Activated naive CD8-positive, alpha-beta T cell (primary cell): Measurements from ENCODE around the gene MFN2.

Experiments used
- H3K27ac Mint-ChIP-seq: one replicate; pipeline ENCODE4 v1.8.0; 2021; ENCODE audit warnings: mixed read lengths
- H3K27me3 Mint-ChIP-seq: one replicate; pipeline ENCODE4 v1.8.0; 2021; ENCODE audit warnings: mixed read lengths
- H3K36me3 Mint-ChIP-seq: one replicate; pipeline ENCODE4 v1.8.0; 2021; ENCODE audit warnings: mixed read lengths
- H3K4me1 Mint-ChIP-seq: one replicate; pipeline ENCODE4 v1.8.0; 2021; ENCODE audit warnings: low read depth, mixed read lengths
- H3K4me3 Mint-ChIP-seq: one replicate; pipeline ENCODE4 v1.8.0; 2021; ENCODE audit warnings: mild to moderate bottlenecking, mixed read lengths
- H3K9me3 Mint-ChIP-seq: one replicate; pipeline ENCODE4 v1.8.0; 2021; ENCODE audit warnings: low read depth, mixed read lengths

Gene MFN2

DNA sequence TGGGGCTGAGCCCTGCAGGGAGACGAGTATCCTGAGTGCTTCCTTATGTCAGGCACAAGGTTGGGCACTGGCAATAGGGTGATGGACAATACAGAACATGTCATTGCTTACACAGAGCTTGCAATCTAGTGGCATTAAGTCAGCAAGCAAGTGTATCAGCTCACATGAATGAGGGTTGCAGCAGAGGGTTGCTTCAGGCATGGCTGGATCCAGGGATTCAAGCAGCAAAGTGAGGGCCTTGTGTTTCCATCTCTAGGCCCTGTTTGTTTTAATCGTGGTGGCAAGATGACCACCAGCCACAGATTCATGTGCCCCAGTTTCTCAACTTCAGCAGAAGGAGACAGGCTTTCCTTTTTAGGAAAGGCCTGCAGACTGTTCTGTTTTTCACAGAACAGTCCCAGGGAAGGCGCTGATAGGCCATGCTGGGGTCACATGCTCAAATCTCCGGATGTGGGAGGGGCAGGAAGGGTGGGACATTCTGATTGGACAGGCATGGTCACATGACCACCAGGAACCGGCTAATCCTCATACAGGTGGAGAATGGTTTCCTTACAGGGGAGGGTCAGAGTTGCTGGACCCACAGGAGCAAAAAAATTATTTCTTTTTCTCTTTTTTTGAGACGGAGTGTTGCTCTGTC lies 31.3 kb upstream of the MFN2 start:
- Mint-ChIP-seq H3K36me3 (peaks cover 2% of the 10 kb centered on the region), H3K4me1 (no peaks in the 10 kb centered on the region), H3K4me3 (no peak overlapping the region), H3K9me3 (no peaks in the 10 kb centered on the region), H3K27me3 (no peaks in the 10 kb centered on the region), H3K27ac (no peak overlapping the region)

DNA sequence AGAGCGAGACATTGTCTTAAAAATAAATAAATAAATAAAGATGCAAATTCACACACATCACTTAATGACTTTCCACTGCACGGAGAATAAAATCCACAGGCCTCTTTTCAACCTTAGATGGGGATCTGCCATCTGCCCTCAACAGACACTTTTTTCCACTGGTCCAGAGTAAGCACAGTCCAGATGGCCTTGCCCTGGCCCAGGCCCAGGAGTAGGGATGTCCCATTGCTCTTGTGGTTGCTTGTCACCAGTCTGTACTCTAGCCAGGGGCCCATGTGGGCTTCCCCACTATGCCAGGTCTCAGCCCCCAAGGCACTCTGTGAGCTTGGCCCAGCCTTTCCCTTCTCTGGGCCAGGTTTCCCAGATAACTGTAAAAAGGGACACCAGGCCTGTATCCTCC lies 28.3 kb upstream of the MFN2 start:
- Mint-ChIP-seq H3K9me3 (no peaks in the 10 kb centered on the region), H3K27ac (no peak overlapping the region), H3K27me3 (no peaks in the 10 kb centered on the region)

DNA sequence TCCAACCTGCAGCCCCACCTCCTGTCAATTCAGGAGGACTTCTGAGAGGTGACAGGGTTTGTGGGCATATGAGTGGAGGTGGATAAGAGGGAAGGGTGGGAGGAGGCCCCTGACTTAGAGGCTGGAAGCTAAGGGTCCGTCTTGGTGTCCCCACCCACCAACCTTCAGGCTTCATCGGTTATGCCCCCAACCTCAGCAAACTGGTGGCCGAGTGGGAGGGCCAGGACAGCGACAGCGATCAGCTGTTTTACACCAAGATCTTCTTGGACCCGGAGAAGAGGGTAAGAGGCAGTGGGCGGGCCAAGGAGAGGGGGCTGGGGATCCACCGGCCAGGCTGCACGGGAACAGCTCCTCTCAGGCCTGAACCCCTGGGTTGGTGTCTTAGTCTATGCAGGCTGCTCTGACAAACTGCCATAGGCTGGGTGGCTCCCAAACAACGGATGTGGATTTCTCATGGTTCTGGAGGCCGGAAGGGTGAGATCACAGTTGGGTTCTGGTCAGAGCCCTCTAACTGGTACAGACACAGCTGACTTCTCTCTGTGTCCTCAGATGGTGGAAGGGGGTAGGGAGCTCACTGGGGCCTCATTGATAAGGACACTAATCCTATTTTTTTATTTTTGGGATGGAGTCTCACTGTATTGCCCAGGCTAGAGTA lies 27.7 kb upstream of the MFN2 start:
- Mint-ChIP-seq H3K27ac (no peak overlapping the region), H3K27me3 (no peaks in the 10 kb centered on the region), H3K4me1 (no peaks in the 10 kb centered on the region), H3K36me3 (peaks cover 6% of the 10 kb centered on the region), H3K4me3 (no peak overlapping the region), H3K9me3 (no peaks in the 10 kb centered on the region)

More for the DNA sequence above, 28.3 kb upstream of the MFN2 start:
- H3K36me3 Mint-ChIP-seq, result peaks cover 2% of the 10 kb centered on the region
- no peaks in the 10 kb centered on the region for H3K4me1 Mint-ChIP-seq
- no peak overlapping the region for H3K4me3 Mint-ChIP-seq

DNA sequence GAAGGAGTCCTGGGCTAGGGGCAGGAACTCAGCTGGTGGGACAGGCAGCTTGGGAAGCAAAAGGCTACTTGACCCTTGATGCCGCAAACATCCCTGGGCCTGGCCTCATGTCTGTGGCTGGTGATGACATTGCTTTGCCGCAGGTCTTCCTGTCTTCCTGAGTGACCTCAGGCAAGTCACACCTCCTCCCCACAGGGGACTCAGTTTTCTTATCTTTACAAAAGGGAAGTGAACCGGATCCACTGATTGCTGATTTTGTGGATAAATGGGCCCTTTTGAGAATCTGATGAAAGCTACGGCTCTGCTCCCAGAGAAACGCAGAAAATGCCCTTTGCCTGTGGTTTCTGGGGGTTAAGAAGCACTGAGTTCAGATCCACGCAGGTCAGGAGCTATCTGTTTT lies 25.0 kb upstream of the MFN2 start:
- Mint-ChIP-seq H3K4me3 (no peak overlapping the region), H3K9me3 (no peaks in the 10 kb centered on the region), H3K27ac (no peak overlapping the region), H3K27me3 (no peaks in the 10 kb centered on the region), H3K4me1 (no peaks in the 10 kb centered on the region), H3K36me3 (peaks cover 4% of the 10 kb centered on the region)

DNA sequence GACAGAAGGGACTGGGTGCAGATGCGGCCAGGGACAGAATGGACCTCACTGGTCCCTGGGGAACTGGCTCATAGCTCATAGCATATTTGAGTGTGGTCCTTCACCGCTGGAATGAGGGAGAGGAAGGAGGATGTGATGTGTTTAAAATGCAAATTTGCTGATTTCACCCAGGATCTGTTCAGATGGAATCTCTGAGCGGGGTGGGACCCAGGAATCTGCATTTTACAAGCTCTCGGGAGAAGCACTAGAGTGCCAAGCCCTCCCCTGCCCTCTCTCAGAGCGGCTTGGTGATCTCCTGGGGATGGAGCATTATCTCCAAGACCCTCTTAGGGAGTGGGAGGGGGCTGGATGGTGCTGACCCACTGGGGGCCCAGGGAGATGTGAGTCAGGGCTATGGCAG lies 22.8 kb upstream of the MFN2 start:
- Mint-ChIP-seq H3K4me1 (no peaks in the 10 kb centered on the region), H3K9me3 (no peaks in the 10 kb centered on the region), H3K36me3 (peaks cover 4% of the 10 kb centered on the region)

DNA sequence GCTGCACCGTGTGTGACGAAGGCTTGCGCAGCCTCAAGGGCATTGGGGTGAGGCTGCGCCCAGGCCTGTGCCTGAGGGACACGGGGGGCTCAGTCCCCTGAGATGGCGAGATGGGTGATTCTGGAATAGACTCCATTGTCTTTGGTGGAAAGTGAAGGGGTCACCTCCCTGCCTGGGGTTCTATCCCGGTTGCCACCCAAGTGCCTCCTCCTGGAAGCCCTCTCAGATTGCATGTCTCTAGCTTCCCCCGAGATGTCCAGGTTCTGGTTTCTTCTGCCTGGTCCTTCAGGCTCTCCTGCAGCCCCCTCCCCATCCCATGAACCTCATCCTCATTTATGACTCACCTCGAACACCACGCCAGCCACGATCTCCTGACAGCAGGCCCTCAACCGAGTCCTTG lies 22.3 kb upstream of the MFN2 start:
- H3K4me3 Mint-ChIP-seq, result no peak overlapping the region
- H3K27ac Mint-ChIP-seq, result no peak overlapping the region
- H3K4me1 Mint-ChIP-seq, result no peaks in the 10 kb centered on the region
- H3K9me3 Mint-ChIP-seq, result no peaks in the 10 kb centered on the region
- H3K36me3 Mint-ChIP-seq, result peaks cover 4% of the 10 kb centered on the region
- no peaks in the 10 kb centered on the region for H3K27me3 Mint-ChIP-seq

More for the DNA sequence above, 22.8 kb upstream of the MFN2 start:
- Mint-ChIP-seq H3K4me3 (no peak overlapping the region), H3K27me3 (no peaks in the 10 kb centered on the region), H3K27ac (no peak overlapping the region)

DNA sequence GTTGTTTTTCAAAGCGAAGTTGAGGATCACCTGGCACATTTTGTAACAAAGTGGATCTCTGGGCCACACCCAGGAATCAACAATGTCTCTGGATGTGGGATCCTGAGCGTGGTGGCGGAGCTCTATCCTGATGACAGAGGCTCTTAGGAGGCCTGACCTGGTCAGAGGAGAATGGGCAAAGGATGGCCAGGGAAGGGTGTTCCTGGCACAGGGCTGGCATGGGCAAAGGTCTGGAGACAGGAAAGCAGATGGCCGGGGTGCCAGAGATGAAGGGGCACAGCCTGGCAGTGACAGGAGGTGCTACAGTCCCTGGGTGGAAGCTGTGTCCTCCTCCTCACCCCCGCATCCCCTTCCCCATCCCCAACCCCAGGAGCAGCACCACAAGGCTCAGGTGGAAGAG lies 20.0 kb upstream of the MFN2 start:
- no peak overlapping the region for H3K27ac Mint-ChIP-seq
- H3K4me3 Mint-ChIP-seq, result no peak overlapping the region
- no peaks in the 10 kb centered on the region for H3K9me3 Mint-ChIP-seq
- no peaks in the 10 kb centered on the region for H3K27me3 Mint-ChIP-seq
- H3K4me1 Mint-ChIP-seq, result no peaks in the 10 kb centered on the region
- peaks cover 4% of the 10 kb centered on the region for H3K36me3 Mint-ChIP-seq

DNA sequence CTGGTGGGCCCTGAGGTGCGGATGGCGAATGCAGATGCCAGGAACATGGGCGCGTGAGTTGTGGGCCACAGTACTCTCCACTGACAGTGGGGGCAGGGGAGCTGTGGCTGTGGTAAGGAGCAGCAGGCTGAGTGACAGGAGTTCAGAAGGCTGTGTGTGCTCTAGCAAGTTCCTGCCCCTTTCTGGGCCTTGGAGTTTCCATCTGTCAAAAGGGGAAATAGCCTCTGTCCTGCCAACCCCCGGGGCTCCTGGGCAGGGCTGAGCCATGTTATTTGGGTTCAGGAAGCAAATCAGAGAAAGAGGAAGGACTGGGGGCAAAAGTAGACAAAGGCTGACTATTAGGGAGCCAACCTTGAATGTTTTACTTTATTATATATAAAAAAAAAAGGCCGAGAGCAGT lies 19.5 kb upstream of the MFN2 start:
- Mint-ChIP-seq H3K36me3 (peaks cover 4% of the 10 kb centered on the region), H3K4me1 (no peaks in the 10 kb centered on the region)

DNA sequence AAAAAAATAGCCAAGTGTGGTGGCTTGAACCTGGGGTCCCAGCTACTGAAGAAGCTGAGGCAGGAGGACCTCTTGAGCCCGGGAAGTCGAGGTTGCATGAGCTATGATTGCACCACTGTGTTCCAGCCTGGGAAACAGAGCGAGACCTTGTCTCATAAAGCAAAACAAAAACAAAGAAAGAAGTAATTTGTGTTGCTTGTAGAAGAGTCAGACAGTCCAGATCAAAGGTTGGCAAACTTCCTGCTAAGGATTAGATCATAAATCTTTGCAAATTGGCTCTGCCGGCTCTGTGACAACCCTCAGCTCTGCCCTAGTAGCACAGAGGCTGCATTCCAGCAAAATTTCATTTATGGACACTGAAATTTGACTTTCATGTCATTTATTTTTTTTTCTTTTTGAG lies 19.0 kb upstream of the MFN2 start:
- Mint-ChIP-seq H3K27ac (no peak overlapping the region), H3K27me3 (no peaks in the 10 kb centered on the region), H3K36me3 (peaks cover 4% of the 10 kb centered on the region), H3K4me3 (no peak overlapping the region), H3K9me3 (no peaks in the 10 kb centered on the region), H3K4me1 (no peaks in the 10 kb centered on the region)

More for the DNA sequence above, 19.5 kb upstream of the MFN2 start:
- no peaks in the 10 kb centered on the region for H3K9me3 Mint-ChIP-seq
- no peak overlapping the region for H3K4me3 Mint-ChIP-seq
- H3K27me3 Mint-ChIP-seq, result no peaks in the 10 kb centered on the region
- H3K27ac Mint-ChIP-seq, result no peak overlapping the region

DNA sequence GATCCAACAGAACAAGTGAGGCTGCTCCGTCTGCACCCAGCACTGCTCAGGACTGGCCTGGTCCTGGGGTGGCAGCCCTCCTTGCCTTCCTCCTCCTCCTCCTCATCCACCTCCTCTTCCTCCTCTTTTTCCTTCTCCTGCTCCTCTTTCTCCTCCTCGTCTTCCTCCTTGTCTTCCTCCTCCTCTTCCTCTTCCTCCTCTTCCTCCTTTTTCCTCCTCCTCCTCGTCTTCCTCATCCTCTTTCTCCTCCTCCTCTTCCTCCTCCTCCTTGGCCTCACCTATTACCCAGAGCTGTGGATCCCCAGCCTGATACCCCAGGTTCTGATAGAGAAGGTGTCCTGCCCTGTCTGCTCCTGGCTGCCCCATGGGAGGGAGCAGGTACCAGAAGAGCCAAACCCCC lies 16.6 kb upstream of the MFN2 start:
- Mint-ChIP-seq H3K4me3 (no peak overlapping the region), H3K36me3 (no peaks in the 10 kb centered on the region), H3K9me3 (no peaks in the 10 kb centered on the region), H3K27me3 (no peaks in the 10 kb centered on the region), H3K4me1 (no peaks in the 10 kb centered on the region), H3K27ac (no peak overlapping the region)

DNA sequence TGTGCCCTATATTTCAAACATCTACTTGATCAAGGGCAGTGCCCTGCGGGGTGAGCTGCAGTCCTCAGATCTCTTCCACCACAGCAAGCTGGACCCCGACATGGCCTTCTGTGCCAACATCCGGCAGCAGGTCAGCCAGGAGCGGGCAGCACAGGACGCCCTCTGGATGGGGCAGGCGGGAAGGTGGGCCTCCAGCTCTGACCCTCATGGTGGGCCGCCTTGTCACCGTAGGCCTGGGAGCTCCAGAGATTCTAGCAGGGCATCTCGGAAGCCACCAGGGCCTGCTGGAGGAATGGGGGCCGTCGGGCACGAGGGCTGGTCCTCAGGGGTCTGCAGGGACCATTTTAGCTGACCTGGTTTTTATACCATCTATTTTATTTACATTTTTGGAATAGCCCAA lies 15.6 kb upstream of the MFN2 start:
- Mint-ChIP-seq H3K27me3 (no peaks in the 10 kb centered on the region), H3K27ac (no peak overlapping the region), H3K9me3 (no peaks in the 10 kb centered on the region), H3K4me1 (no peaks in the 10 kb centered on the region), H3K36me3 (no peaks in the 10 kb centered on the region), H3K4me3 (no peak overlapping the region)

DNA sequence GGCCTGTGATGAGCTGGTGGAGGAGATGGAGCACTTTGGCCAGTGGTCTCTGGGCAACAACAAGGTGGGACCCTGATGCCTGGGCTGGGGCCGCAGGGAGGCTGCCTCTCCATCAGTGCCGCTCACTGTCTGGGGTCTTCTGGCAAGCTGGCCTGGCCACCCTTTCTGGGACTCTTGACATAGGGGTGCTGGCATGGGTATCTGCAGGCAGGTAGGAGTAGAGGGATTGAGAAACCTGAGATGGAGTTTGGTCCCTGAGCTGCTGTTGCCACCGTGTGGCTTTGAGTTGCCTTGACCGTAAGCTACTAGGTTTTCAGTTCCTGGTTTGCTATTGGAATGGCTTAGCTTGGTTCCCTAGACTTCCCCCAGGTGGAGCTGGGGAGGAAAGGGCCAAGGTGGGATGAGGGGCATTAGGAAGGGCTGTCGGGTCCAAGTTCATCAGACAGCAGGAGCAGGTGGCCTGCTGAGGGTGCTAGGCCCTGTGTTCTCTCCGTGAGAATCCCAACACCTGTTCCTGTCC lies 13.2 kb upstream of the MFN2 start:
- Mint-ChIP-seq H3K36me3 (no peaks in the 10 kb centered on the region), H3K27ac (no peak overlapping the region), H3K4me1 (no peaks in the 10 kb centered on the region), H3K27me3 (no peaks in the 10 kb centered on the region), H3K9me3 (no peaks in the 10 kb centered on the region), H3K4me3 (no peak overlapping the region)

DNA sequence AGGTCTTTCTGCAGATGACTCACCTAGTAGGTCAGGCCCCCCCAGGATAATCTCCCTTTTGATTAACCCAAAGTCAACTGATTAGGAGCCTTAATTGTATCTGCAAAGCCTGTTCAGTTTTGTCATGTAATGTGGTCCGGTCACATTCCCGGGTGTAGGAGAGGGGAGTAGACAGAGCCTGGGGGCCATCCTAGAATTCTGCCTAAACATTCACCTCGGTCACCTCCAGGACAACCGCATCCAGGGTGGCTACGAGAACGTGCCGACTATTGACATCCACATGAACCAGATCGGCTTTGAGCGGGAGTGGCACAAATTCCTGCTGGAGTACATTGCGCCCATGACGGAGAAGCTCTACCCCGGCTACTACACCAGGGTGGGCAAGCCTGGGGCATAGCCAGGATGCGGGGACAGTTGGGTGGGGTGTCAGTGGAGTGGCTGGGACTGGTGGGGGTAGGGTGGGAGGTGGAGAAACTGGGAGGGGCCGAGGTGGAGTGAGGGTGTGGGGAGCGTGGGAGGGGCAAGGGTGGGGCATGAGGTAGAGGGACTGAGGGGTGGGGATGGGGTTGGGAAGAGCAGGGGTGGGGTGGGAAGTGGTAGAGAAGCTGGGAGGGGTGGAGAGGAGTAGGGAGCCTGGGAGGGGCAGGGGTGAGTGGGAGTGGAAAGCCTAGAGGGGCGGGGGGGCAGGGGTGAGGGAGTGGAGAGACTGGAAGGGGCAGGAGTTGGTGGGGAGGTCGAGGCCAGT lies 9.6 kb upstream of the MFN2 start:
- no peaks in the 10 kb centered on the region for H3K9me3 Mint-ChIP-seq
- no peak overlapping the region for H3K27ac Mint-ChIP-seq
- no peak overlapping the region for H3K4me3 Mint-ChIP-seq
- peaks cover 3% of the 10 kb centered on the region for H3K4me1 Mint-ChIP-seq
- H3K27me3 Mint-ChIP-seq, result no peaks in the 10 kb centered on the region
- H3K36me3 Mint-ChIP-seq, result peaks cover 3% of the 10 kb centered on the region

DNA sequence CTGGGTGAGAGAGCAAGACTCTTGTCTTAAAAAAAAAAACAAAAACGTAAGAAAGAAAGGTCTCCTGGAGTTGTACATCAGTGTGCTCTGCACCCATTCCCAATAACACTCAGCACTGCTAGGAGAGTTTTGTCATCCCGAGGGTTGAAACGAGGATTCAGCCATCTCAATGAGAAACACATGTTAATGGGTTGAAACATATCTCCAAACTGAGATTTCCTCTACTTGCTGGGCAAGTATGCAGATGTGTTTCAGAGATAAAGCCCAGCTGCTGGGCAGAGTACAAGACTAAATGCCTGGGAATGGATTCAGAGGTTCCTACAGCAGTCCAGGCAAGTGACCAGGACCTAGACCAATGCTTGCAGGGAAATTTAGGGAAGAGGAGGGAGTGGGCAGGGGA lies 2.6 kb upstream of the MFN2 start:
- Mint-ChIP-seq H3K4me3 (no peak overlapping the region), H3K9me3 (no peaks in the 10 kb centered on the region), H3K36me3 (peaks cover 6% of the 10 kb centered on the region), H3K27me3 (no peaks in the 10 kb centered on the region), H3K4me1 (peaks cover 26% of the 10 kb centered on the region), H3K27ac (no peak overlapping the region)

DNA sequence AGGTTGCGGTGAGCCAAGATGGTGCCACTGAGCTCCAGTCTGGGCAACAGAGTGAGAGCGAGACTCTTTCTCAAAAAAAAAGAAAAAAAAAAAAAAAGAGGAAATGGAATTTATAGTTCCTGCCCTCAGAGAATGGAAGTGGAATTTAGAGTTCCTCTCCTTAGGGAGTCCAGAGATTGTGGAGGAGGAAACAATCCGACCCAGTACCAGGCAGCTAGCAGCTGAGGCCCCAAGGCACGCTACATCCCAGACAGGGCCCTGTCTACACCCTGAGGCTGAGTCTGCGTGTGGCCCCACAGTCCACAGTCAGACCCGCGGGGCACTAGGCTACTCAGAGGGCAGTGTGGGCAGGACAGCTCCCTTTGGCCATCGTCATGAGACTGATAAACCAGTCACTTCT lies 1.9 kb upstream of the MFN2 start:
- Mint-ChIP-seq H3K9me3 (no peaks in the 10 kb centered on the region), H3K4me1 (peaks cover 26% of the 10 kb centered on the region), H3K4me3 (no peak overlapping the region), H3K27ac (no peak overlapping the region), H3K36me3 (peaks cover 6% of the 10 kb centered on the region), H3K27me3 (no peaks in the 10 kb centered on the region)
